HG03045 (cell line): ENCODE results near the gene IRX4.

ENCODE experiments used
- ATAC-seq: cut with Tn5 transposase; IDR thresholded peaks from one replicate; pipeline ENCODE4 v1.9.1; 2021; ENCODE audit warnings: mild to moderate bottlenecking, moderate library complexity; ENCODE audit not compliant: unreplicated experiment

The IRX4 gene

DNA sequence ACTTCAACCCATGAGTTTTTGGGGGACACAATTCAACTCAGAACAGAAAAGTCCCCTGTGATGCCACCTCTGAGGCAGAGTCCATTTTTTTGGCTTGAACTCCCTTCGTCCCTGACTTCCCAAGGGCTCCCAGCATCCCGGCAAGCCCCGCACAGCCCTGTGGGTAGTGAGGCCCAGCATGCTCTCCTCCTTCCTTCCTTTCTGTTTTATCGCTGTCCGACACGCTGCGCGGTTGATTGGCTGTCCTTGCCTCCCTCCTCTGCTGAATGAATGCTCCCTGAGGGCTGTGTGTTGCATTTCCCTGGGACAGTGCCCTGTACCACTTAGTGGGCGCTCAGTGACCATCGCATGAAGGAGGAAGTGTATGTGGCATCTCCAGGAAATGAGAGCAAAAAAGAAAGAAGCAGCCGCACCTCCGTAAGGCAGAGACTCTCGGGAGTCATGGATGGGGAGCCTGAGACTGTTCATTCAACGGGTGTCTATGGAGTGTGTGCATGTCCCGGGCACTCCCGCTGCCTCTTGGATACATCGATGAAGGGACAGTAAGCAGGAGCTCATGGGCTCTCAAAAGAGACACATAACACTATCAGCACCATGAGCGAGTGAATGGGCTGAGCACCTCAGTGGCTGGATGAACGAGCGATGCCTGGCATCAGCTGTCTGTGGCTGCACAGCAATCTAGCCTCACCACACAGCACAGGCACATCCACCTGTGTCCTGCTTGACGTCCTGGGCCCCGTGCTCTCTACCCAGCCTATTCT is 10.1 kb upstream of the IRX4 start:
- ATAC-seq = no peak

DNA sequence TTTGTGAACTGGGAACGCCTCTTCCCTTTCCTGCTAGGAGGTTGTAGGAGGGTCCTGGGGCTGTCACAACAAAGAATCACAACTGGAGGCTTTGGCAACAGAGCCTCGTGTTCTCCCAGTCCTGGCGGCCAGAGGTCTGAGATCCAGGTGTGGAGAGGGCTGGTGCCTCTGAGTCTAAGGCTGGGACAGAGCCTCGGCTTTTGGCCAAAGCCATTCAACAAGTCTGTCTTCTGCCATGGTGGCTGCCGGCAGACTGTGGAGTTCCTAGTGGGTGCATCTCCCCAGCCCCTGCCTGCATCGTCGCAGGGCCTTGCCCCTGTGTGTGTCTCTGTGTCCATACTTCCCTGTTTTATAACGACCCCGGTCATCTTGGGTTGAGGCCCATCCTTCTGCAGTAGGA is 9.5 kb upstream of the IRX4 start:
- ATAC-seq = no peak

GRCh38 chr5:1891391-1891790 is 8.7 kb upstream of the IRX4 start:
- no peak for ATAC-seq

DNA sequence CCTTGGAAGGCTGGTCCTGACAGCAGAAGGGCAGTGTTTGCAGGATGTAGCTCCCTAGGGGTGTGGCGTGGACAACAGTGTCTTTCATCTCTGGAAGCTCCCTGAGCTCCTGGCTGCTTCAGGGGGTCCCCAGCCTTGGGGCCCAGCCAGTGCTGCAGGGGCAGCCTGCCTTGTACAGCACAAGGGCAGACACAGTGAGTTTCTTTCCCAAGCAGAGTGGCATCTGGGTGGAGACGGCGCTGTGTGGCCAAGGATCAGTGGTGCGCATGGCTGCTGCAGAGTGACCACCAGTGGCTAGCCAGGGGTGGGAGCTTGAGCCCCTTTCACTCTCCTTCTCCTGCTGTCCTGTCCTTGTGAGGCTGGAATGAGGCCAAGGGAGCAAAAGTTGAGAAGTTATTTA is 7.6 kb upstream of the IRX4 start:
- ATAC-seq = no peak

GRCh38 chr5:1889321-1890065 is 6.8 kb upstream of the IRX4 start:
- no peak for ATAC-seq

DNA sequence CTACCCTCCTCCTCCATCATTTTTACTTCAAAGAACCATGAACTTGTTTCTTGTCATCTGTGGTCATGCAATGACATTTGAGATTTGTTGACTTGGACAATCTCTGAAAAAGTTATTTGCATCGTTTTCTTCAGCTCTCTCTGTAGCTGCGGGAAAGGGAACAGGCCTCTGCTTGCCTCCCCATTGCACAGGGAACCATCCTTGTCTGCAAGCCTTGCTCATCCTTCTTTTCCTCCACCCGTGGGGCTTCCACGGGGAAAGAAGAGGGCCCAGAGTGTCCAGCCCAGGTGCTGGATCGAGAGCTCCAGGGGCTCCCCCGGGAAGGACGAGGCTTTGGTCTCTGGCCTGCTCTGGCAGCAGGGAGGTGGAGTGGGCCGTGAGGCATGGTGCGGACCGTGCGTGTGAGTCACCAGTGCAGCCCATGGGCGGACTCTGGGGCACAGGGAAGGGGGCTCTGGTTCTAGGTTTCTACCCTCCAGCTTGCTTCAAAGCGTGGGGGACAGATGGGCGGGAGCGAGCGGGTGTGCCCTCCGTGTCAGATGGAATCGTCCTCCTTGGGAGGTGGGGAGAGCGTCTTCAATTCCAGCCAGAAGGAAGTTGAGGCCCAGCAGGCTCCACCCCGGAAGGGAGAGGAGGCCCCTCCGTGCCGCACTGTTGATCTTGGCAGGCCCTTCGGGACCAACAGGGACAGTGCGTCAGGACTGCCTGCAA is 6.0 kb upstream of the IRX4 start:
- ATAC-seq = no peak

- no peak for ATAC-seq
These were observed 5.0 kb upstream of the IRX4 start for GRCh38 chr5:1887588-1888360.

DNA sequence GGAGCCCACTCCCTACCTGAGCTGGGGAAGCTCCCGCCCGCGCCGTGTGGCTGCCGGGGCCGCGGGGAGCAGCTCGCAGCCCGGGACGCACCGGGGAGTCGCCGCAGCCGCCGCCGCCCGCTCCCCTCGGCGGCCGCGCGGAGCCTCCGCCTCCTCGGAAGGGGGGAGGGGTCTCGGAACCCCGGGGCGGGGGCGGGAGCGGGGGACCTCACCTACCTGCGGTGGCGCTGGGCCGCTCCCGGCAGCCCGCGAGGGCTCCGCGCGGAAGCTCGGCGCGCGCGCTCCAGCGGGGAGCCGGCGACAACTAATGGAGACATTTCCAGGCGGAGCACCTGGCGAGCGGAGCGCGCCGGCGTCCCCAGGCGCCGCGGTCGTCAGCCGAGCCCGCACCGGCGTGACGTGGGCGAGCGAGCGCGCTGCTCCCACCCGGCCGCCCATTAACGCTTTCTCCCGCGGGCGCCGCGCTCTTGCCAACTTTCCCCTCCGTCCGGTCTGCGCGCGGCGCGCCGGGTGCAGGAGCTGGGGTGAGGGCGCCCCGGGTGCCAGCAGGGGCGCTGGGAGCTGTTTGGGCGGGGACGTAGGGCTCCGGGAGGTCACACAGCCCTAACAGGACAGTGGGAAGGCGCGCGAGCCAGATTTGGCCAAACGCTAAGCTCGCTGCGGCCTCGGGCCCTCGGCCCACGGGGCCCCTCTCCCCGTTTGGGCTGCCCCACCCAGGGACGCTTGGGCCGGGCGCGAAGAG is 4.3 kb upstream of the IRX4 start:
- no peak for ATAC-seq

DNA sequence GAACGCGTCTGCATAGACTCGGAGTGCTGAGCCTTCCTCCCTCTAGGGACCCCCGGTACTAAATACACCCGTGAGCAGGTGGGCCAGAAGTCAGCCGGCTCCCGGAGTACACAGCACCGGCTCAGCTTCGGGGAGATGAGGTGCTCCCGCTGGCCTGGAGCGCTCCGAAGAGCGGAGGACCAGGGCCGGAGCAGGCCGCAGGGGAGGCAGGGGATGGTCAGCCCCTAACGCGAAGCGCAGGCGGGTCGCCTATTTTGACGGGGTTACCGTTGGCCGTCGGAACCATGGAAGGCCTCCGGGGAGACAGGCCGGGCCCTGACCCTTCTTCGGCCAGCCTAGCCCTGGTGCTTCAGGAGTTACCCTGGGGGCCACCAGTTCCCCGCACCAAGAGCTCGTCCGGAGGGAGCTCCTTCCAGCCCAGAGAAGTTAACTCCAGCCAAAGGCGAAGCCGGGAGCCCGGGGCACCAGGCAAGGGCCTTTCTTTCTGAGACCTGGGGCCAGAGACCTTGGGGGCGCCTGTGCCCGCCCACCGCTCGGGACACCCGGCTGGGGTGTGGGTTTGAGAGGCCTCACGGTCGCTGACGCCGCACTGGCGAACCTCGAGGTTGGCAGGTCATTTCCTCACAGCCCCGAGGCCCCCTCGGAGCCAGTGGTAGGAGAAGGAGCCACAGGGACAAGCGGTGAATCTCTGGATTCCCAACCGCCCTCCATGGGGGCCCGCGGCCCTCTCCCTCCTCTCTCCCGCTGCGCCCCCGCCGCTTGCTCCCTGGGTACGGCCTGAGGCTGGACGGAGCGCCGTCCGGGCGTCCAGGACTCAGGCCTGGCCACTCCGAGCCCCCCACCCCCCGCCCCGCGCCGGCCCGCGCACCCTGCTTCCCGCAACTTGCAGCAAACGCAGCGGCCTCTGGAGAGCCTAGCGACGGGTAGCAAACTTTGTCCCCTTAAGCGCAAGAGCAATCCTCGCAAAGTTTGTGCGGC is 3.4 kb upstream of the IRX4 start:
- no peak for ATAC-seq

DNA sequence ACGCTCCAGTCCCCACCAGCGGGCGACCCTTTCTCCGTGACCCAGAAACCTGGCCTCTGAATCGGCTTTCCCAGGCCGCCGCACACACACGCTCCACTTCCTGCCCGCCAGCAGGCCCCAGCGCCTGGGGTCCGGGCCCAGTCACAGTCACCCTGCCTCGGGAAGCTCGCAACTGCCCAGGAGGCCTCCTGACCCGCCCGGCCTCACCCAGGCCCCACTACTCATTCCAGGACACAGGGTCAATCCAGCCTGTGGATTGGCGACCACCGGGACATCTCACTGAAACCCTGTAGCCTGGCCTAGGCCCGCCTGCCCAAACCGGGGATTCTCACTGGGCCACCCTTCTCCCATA is 2.7 kb upstream of the IRX4 start:
- ATAC-seq = no peak

- ATAC-seq = no peak
These were observed 2.1 kb upstream of the IRX4 start for GRCh38 chr5:1884678-1885403.

DNA sequence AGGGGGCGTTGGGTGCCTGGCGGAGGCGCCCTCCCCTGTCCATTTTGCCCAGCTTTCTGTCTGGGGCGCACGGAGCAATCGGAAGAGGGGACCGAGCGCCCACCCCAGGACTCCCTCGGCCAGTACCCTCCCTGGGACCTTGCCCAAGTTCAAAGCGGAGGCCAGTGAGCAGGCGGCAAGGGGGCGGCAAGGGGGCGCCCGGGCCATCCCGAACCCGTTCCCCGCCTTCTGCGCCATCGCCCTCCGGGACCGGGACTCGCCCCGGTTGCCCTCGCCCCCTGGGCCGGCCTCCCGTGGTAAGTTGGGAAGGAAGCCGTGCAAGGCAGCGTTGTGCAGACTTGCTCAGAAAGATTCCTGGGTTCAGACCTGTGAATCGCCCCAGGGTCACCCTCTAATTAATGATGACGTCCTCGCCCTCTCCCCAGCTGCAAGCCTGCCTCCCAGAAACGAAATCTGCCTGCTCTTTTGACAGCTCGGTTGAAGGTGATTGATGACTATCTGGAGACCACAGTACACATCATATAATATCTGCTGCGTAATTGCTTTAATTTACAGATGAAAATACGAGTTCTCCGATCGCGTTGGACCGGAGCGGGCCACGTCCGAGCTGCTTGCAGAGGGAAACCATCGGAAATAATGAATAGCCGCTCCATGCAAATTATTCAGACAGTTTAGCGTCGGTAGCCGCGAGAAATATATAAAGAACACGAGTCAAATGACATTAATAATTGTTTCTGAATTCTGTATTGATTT is 1.4 kb upstream of the IRX4 start:
- ATAC-seq = no peak

DNA sequence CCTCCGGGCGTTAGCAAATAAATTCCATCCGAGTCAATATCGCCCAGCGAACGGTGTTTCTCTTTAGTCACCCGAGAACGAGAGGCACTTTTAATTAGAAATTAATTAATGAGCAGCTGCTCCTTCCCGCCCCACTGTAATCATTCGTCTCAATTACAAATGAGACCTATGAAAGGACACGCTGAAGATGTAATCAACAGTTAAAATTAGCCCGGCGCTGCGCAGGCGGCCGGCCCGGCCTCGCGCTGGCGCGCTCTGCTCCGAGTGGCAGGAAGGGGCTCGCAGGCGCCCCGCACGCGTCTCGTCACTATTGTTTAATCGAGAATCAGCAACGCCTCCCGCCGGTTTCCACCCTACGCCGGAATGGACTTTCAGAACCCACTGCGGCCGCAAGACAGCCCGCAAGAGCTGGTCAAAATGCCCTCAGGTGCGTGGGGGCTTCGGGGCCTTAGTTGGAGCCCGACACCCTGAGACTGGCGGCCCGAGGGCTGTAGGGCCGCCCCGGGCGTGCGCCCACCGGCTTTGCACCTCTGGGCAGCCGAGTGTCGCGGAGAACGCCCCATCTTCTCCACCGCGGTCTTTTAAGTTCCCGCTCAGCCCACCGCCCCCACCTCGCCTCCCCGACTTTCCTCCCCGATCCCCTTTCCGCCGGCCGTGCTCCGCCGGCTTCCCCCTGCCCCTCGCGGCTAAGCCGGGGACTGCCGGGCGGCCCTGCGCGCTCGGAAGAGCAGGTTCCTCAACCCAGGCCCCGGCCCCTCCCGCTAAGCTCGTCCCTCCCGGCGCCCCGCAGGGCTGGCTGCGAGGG is 597 bp upstream of the IRX4 start:
- ATAC-seq = no peak

DNA sequence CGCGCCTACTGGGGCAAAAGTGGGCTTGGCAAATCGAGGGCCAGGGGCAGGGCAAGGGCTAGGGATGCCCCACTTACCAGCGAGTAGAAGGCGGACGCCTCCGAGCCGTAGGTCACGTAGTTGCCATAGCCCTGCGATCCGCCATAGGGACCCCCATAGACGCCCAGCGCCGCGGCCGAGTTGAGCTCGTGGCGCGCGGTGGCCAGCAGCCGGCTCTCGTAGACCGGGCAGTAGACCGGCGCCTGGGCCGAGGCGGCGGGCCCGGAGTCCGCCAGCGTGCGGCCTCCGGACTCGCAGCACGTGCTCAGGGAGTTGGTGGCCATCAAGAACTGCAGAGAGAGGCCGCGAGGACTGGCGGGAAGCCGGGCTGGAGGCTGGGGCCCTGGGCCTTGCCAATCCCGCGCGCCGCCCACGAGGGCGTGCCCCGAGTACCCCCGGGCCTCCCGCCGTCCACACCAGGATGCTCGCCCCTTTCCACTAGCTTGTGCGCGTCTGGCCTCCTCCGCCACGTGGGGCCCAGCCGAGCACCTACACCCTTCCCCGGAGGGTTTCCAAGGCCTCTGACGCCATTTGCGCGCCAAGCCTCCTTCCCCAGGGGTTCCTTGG is 891 bp downstream of the IRX4 start:
- ATAC-seq = no peak

GRCh38 chr5:1881098-1881572 is 1.6 kb downstream of the IRX4 start:
- ATAC-seq = no peak

DNA sequence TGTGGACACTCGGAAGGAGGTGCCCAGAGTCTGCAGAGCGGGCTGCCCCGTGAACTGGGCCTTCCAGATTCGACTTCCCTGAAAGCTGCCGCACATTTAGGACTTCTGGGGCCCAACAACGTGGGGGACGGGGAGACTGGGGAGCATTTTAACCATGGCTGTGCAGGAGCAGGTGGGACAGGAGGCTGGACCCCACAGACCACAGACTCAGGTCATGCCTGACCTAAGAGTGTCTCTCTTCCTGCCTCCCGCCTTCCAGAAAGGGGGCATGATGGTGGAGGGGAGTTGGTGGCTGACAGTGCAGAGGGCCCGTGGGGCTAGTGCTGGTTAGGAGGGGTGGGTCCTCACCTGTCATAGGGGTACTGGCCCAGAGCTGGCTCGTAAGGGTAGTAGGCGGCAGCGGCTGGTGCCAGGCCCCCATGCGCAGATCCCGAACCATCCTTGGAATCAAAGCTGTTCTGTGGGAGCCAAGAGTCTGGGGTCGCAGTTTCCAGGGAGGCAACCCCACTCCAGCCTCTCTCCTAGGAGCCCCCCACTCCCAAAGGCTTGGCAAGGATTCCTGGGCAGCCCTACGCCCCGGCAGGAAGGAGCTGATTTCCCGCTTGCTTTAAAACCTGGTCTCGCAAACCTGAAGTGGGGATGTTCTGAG is 2.2 kb downstream of the IRX4 start:
- ATAC-seq = no peak
